Activated CD4-positive, alpha-beta T cell treated with anti-CD3 and anti-CD28 coated beads, Interleukin-2, Interleukin-4, amounts not matched to agents 100 ng/mL and 50 ng/mL, durations not matched to agents 16 hours and 8 hours (primary cell): ENCODE data around the gene CES2.
"Not testable (repeated sequence)": the region's sequence is repeated elsewhere in the genome, so short reads cannot be mapped to it uniquely, and the experiment has no call there.

Source experiments
- DNase-seq: peaks from one replicate; pipeline ENCODE4 v3.0.0-alpha.2; 2020; ENCODE audit warnings: low spot score

Gene CES2

GRCh38 chr16:66984892-66985311, 49.6 kb downstream of the CES2 start:
- peak; percentile 89 for DNase-seq

- no peak for DNase-seq
Measured at GRCh38 chr16:66986559-66986958, 51.2 kb downstream of the CES2 start.

GRCh38 chr16:66988197-66988788, 53.0 kb downstream of the CES2 start, which contains the start of gene CES4A:
TSS of gene CES4A (plus strand) at chr16:66988589. CDS start at chr16:66988773, 184 bp downstream.
- no peak for DNase-seq

DNA sequence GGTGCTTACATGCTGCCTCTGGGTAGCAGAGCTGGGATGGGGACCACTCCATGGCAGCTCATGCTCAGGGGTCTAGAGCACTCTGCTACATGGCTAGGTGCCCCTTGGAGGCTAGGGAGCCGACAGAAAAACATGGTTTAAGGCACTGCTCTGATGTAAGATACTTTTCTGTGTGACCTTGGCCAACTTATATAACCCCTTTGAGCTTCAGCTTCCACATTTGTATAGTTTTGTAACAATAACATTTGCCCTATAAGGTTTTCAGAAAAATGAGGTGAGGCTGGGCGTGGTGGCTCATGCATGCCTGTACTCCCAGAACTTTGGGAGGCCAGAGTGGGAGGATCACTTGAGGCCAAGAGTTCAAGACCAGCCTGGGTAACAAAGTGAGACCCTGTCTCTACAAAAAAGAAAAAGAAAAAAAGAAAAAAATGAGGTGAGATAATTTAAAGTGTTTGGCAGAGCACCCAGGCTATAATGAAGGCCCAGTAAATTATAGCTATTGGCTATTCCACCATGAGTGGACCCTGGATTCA, 56.3 kb downstream of the CES2 start:
- DNase-seq, result no peak

GRCh38 chr16:66993558-66993957, 58.2 kb downstream of the CES2 start:
- DNase-seq, result not testable (repeated sequence)
